ENCODE measurements around the gene GPI. TPM values are rescaled to one million over a fixed set of nuclear protein-coding genes. Genes with fewer than 3 reads are reported as not detected.

The GPI gene
- total and polyA plus RNA-seq, 2 of the 8 experiments (the other 6 are each of a cell fraction or from before 2014, with no cell fraction given), result 171 to 360 TPM

DNA sequence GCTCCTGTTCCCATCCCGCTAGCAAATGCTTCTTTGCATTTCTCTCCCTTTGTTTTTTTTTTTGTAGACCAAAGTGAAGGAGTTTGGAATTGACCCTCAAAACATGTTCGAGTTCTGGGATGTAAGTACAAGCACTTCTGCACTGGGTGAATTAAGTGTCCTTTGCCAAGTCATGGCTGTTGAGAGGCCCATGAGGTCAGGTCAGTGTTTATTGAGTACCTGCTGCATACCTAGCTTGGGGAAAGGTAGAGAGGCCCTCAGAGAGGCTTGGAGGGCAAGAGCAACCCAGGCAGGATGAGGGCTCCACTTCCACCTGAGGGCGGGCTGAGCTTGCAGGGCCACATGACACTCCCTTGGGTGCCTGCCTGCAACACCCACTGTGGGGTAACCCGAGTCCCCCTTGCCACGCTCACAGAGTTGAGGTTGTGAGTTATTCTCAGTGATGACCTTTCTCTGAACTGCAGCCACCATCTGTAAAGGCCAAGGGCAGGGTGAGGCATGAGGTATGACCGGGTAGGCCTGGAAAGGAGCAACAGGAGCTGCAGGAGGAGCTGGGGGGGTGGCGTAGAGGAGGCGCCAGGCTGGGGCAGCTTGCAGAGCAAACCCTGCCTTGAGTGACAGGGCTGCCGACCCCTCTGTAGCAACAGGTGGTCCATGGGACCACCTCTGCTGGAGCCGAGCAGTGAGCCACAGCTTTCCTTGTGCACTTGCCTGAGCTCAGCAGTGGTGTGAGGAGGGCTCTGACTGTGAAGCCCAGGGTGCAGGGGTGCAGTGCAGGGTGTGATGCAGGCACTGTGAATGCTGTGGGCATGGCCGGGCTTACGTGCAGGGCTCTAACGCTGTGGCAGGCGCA is 16.6 kb downstream of the GPI start (continued):
- TF ChIP-seq TBP (IDR thresholded peaks at IDR 0.05; ENCODE audit: low read depth, low read length), result no peak
